Measurements from ENCODE around the gene CCR5AS.
A peak's percentile ranks its signal among the peaks of the same experiment; 100 is the strongest.
"Not testable (repeated sequence)": the region's sequence is repeated elsewhere in the genome, so short reads cannot be mapped to it uniquely, and the experiment has no call there.

CCR5AS gene

GRCh38 chr3:46400000-46400734 lies 6.7 kb downstream of the CCR5AS start:
- H3K4me3 Mint-ChIP-seq: no peak overlapping the region
- no peak overlapping the region for H3K27ac Mint-ChIP-seq
- H3K36me3 Mint-ChIP-seq: no peaks in the 10 kb centered on the region
- H3K9me3 Mint-ChIP-seq: no peaks in the 10 kb centered on the region
- no peaks in the 10 kb centered on the region for H3K4me1 Mint-ChIP-seq
- H3K27me3 Mint-ChIP-seq: no peaks in the 10 kb centered on the region

- Mint-ChIP-seq H3K27me3 (no peaks in the 10 kb centered on the region), H3K9me3 (no peaks in the 10 kb centered on the region), H3K4me3 (no peak overlapping the region), H3K27ac (no peak overlapping the region), H3K4me1 (no peaks in the 10 kb centered on the region), H3K36me3 (no peaks in the 10 kb centered on the region)
These were observed 7.3 kb downstream of the CCR5AS start for GRCh38 chr3:46399557-46399956.

GRCh38 chr3:46399098-46399497 lies 7.8 kb downstream of the CCR5AS start:
- no peaks in the 10 kb centered on the region for H3K36me3 Mint-ChIP-seq
- no peaks in the 10 kb centered on the region for H3K27me3 Mint-ChIP-seq
- H3K4me3 Mint-ChIP-seq: no peak overlapping the region
- no peaks in the 10 kb centered on the region for H3K4me1 Mint-ChIP-seq
- H3K27ac Mint-ChIP-seq: no peak overlapping the region
- H3K9me3 Mint-ChIP-seq: no peaks in the 10 kb centered on the region

GRCh38 chr3:46398186-46398955 lies 8.5 kb downstream of the CCR5AS start:
- no peaks in the 10 kb centered on the region for H3K36me3 Mint-ChIP-seq
- H3K4me3 Mint-ChIP-seq: no peak overlapping the region
- H3K27me3 Mint-ChIP-seq: no peaks in the 10 kb centered on the region
- H3K27ac Mint-ChIP-seq: no peak overlapping the region
- H3K9me3 Mint-ChIP-seq: no peaks in the 10 kb centered on the region
- H3K4me1 Mint-ChIP-seq: no peaks in the 10 kb centered on the region

GRCh38 chr3:46397111-46397510 lies 9.8 kb downstream of the CCR5AS start:
- Mint-ChIP-seq H3K36me3 (no peaks in the 10 kb centered on the region), H3K4me1 (no peaks in the 10 kb centered on the region), H3K27ac (no peak overlapping the region), H3K27me3 (no peaks in the 10 kb centered on the region), H3K9me3 (no peaks in the 10 kb centered on the region), H3K4me3 (no peak overlapping the region)

- no peaks in the 10 kb centered on the region for H3K27me3 Mint-ChIP-seq
- H3K27ac Mint-ChIP-seq: no peak overlapping the region
- H3K4me1 Mint-ChIP-seq: no peaks in the 10 kb centered on the region
- no peak overlapping the region for H3K4me3 Mint-ChIP-seq
- H3K9me3 Mint-ChIP-seq: no peaks in the 10 kb centered on the region
- H3K36me3 Mint-ChIP-seq: no peaks in the 10 kb centered on the region
These were observed 10.9 kb downstream of the CCR5AS start for GRCh38 chr3:46395766-46396530.

- Mint-ChIP-seq H3K4me3 (no peak overlapping the region), H3K27ac (no peak overlapping the region), H3K36me3 (no peaks in the 10 kb centered on the region), H3K27me3 (no peaks in the 10 kb centered on the region), H3K4me1 (no peaks in the 10 kb centered on the region), H3K9me3 (no peaks in the 10 kb centered on the region)
These were observed 11.6 kb downstream of the CCR5AS start for GRCh38 chr3:46395210-46395661.

- Mint-ChIP-seq H3K4me1 (no peaks in the 10 kb centered on the region), H3K9me3 (no peaks in the 10 kb centered on the region), H3K36me3 (no peaks in the 10 kb centered on the region), H3K4me3 (no peak overlapping the region), H3K27me3 (no peaks in the 10 kb centered on the region), H3K27ac (peak overlapping the region; percentile 32)
These were observed 13.1 kb downstream of the CCR5AS start for GRCh38 chr3:46393554-46394434.

- H3K4me1 Mint-ChIP-seq: no peaks in the 10 kb centered on the region
- H3K4me3 Mint-ChIP-seq: no peak overlapping the region
- no peaks in the 10 kb centered on the region for H3K27me3 Mint-ChIP-seq
- no peak overlapping the region for H3K27ac Mint-ChIP-seq
- H3K36me3 Mint-ChIP-seq: no peaks in the 10 kb centered on the region
- no peaks in the 10 kb centered on the region for H3K9me3 Mint-ChIP-seq
These were observed 13.9 kb downstream of the CCR5AS start for GRCh38 chr3:46393011-46393410.

GRCh38 chr3:46391526-46391925 lies 15.3 kb downstream of the CCR5AS start:
- not testable (repeated sequence) for H3K36me3 Mint-ChIP-seq, H3K27ac Mint-ChIP-seq, H3K9me3 Mint-ChIP-seq, H3K27me3 Mint-ChIP-seq, H3K4me3 Mint-ChIP-seq, H3K4me1 Mint-ChIP-seq

- H3K4me1 Mint-ChIP-seq: no peaks in the 10 kb centered on the region
- no peaks in the 10 kb centered on the region for H3K9me3 Mint-ChIP-seq
- H3K36me3 Mint-ChIP-seq: no peaks in the 10 kb centered on the region
- H3K27ac Mint-ChIP-seq: no peak overlapping the region
- no peak overlapping the region for H3K4me3 Mint-ChIP-seq
- H3K27me3 Mint-ChIP-seq: no peaks in the 10 kb centered on the region
These were observed 17.6 kb downstream of the CCR5AS start for GRCh38 chr3:46389306-46389705.

- not testable (repeated sequence) for H3K27me3 Mint-ChIP-seq, H3K4me3 Mint-ChIP-seq, H3K4me1 Mint-ChIP-seq, H3K9me3 Mint-ChIP-seq, H3K27ac Mint-ChIP-seq, H3K36me3 Mint-ChIP-seq
These were observed 18.0 kb downstream of the CCR5AS start for GRCh38 chr3:46388847-46389246.

- Mint-ChIP-seq H3K36me3 (no peaks in the 10 kb centered on the region), H3K4me3 (no peak overlapping the region), H3K9me3 (no peaks in the 10 kb centered on the region), H3K27ac (no peak overlapping the region), H3K4me1 (peaks cover 7% of the 10 kb centered on the region), H3K27me3 (no peaks in the 10 kb centered on the region)
These were observed 20.7 kb downstream of the CCR5AS start for GRCh38 chr3:46386205-46386604.

- Mint-ChIP-seq H3K9me3 (no peaks in the 10 kb centered on the region), H3K27ac (no peak overlapping the region), H3K27me3 (no peaks in the 10 kb centered on the region), H3K4me3 (no peak overlapping the region), H3K4me1 (peaks cover 16% of the 10 kb centered on the region), H3K36me3 (no peaks in the 10 kb centered on the region)
These were observed 22.9 kb downstream of the CCR5AS start for GRCh38 chr3:46383951-46384330.

GRCh38 chr3:46383211-46383950 lies 23.5 kb downstream of the CCR5AS start:
- Mint-ChIP-seq H3K27me3 (no peaks in the 10 kb centered on the region), H3K27ac (no peak overlapping the region)

More at GRCh38 chr3:46383211-46383950, 23.5 kb downstream of the CCR5AS start:
- H3K9me3 Mint-ChIP-seq: no peaks in the 10 kb centered on the region
- no peaks in the 10 kb centered on the region for H3K36me3 Mint-ChIP-seq
- no peak overlapping the region for H3K4me3 Mint-ChIP-seq
- H3K4me1 Mint-ChIP-seq: peaks cover 17% of the 10 kb centered on the region

Measured in activated naive CD4-positive, alpha-beta T cell treated with anti-CD3 and anti-CD28 coated beads, Interleukin-2, amount 50 U/mL, for 24 hours (primary cell).